ENCODE results near the gene SOHLH1.

DNA sequence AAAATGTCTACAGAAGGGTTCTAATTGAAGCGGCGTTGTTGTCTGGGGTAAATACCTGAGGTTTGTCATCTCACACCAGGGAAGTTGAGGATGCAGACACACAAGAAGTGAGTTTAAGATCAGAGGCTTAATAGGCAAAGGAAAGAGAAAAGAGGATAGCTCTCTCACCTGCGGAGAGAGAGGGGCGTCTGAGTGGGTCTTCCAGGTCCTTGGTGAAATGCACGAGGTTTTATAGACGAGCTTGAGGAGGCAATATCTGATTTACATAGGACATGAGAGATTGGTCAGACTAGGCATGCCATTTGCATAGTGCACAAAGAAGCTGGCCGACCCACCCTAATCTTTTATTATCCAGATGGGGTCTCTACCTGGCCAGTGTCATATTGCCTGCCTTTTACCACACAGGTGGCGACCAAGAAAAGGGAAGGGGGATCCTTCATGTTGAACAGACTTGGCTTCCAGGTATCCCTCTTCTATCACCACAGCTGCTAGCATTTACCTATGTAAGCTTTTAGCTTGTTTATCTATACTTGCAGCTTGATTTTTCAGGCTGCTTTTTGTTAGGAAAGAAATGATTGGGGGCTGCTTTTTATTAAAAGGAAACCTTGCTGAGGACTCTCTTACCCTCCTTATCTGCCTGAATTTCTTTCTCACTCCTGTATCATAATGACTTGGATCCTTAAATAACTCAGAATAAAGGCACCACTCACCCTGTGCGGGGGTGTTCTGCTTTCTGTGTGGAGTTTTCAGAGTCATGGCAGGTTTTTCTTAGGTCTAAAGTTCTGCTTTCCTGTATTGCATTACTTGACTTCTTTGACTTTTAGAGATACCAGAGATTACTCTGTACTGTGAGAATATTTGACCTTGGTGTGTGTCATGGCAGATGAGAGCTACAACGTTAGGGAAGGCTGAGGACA, 50.5 kb downstream of the SOHLH1 start:
- TF ChIP-seq, protein P1, sequence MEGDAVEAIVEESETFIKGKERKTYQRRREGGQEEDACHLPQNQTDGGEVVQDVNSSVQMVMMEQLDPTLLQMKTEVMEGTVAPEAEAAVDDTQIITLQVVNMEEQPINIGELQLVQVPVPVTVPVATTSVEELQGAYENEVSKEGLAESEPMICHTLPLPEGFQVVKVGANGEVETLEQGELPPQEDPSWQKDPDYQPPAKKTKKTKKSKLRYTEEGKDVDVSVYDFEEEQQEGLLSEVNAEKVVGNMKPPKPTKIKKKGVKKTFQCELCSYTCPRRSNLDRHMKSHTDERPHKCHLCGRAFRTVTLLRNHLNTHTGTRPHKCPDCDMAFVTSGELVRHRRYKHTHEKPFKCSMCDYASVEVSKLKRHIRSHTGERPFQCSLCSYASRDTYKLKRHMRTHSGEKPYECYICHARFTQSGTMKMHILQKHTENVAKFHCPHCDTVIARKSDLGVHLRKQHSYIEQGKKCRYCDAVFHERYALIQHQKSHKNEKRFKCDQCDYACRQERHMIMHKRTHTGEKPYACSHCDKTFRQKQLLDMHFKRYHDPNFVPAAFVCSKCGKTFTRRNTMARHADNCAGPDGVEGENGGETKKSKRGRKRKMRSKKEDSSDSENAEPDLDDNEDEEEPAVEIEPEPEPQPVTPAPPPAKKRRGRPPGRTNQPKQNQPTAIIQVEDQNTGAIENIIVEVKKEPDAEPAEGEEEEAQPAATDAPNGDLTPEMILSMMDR (IDR thresholded peaks at IDR 0.05; ENCODE audit: borderline replicate concordance, extremely low read depth, low read length, poor library complexity, severe bottlenecking) = no peak
- TF ChIP-seq EZH2 (IDR thresholded peaks at IDR 0.05; ENCODE audit: borderline replicate concordance, low read depth, low read length, severe bottlenecking) = no peak

Measured in DND-41 (cell line).